D721Med (cell line): ENCODE data around the gene RAPGEF3.

ENCODE experiments used
- DNase-seq: peaks from one replicate; pipeline ENCODE4 v3.0.0; 2011; ENCODE audit warnings: low spot score; ENCODE audit not compliant: insufficient read length
- FAIRE-seq: peaks from 2 replicates; lab custom pipeline; 2011; peaks lifted over from hg19 to GRCh38; lab: Jason Lieb, UNC
- TF ChIP-seq, protein P1 (sequence below): IDR thresholded peaks from 2 replicates; pipeline ENCODE4 v1.5.1; 2012; ENCODE audit warnings: mild to moderate bottlenecking, control low read depth; ENCODE audit not compliant: insufficient read depth; ENCODE audit errors: missing control alignments

Gene RAPGEF3

GRCh38 chr12:47770086-47770726 is 11.5 kb upstream of the RAPGEF3 start:
- no peak for DNase-seq
- no peak for FAIRE-seq
- TF ChIP-seq, protein P1, sequence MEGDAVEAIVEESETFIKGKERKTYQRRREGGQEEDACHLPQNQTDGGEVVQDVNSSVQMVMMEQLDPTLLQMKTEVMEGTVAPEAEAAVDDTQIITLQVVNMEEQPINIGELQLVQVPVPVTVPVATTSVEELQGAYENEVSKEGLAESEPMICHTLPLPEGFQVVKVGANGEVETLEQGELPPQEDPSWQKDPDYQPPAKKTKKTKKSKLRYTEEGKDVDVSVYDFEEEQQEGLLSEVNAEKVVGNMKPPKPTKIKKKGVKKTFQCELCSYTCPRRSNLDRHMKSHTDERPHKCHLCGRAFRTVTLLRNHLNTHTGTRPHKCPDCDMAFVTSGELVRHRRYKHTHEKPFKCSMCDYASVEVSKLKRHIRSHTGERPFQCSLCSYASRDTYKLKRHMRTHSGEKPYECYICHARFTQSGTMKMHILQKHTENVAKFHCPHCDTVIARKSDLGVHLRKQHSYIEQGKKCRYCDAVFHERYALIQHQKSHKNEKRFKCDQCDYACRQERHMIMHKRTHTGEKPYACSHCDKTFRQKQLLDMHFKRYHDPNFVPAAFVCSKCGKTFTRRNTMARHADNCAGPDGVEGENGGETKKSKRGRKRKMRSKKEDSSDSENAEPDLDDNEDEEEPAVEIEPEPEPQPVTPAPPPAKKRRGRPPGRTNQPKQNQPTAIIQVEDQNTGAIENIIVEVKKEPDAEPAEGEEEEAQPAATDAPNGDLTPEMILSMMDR, result no peak

DNA sequence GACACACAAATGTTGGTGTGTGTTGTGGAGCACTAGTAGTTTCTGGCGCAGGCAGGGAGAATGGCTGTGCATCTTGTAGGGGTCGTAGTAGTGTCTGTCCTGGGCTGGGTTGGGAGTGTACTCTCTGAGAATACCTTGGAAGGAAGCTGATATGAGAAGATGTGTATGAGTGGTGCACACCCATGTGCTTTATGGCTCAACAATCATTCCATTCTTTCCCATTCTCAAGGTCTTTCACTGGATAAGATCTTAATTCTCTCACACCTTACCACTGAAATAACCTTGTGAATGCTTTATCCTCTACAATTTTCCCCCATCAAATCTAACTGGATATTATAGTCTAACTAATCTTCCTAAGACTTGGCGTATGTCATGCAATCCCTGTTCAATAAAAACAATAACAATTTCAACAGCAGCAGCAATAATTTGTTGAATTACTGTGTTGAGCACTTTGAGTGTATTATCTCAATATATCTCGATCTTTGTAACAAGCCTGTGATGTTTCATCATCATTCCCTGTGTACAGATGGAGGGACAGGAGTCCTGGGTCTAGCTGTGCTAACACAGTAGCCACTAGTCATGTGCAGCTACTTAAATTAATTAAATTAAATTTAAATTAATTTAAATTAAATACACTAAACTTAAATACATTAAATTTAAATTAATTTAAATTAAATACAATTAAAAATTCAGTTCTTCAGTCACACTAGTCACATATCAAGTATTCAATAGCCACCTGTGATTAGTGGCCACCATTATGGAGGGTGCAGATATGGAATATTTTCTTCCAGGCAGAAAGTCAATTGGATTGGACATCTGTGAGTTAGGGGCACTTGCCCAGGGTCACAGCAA is 10.8 kb upstream of the RAPGEF3 start:
- TF ChIP-seq, protein P1, result no peak
- DNase-seq (no peak), FAIRE-seq (no peak)

GRCh38 chr12:47768323-47768811 is 9.7 kb upstream of the RAPGEF3 start:
- DNase-seq (no peak), FAIRE-seq (no peak)
- TF ChIP-seq, protein P1, result no peak

DNA sequence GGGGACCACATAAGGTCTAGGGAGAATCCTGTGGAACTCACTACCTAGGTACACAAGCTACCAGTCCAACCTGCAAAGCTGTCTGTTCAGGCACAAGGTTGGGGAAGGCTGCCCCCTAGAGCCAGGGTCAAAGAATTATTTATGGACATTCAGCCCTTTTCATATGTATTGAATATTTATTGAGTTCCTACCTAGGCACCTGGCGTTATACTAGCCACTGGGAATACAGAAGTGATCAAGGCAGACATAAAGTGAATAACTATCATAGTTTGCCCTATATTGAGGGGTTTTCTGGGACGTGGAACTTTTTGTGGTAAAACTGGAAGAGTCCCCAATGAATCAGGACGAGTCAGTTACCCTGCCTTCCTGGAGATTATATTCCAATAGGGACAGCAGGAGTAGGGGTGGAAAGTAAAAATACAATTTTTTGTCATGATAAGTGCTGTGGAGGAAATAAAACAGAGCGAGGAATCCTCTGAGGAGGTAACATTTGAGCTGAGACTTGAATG is 8.6 kb upstream of the RAPGEF3 start:
- FAIRE-seq (no peak), DNase-seq (peak; percentile 60)
- TF ChIP-seq, protein P1, result peak; percentile 52

DNA sequence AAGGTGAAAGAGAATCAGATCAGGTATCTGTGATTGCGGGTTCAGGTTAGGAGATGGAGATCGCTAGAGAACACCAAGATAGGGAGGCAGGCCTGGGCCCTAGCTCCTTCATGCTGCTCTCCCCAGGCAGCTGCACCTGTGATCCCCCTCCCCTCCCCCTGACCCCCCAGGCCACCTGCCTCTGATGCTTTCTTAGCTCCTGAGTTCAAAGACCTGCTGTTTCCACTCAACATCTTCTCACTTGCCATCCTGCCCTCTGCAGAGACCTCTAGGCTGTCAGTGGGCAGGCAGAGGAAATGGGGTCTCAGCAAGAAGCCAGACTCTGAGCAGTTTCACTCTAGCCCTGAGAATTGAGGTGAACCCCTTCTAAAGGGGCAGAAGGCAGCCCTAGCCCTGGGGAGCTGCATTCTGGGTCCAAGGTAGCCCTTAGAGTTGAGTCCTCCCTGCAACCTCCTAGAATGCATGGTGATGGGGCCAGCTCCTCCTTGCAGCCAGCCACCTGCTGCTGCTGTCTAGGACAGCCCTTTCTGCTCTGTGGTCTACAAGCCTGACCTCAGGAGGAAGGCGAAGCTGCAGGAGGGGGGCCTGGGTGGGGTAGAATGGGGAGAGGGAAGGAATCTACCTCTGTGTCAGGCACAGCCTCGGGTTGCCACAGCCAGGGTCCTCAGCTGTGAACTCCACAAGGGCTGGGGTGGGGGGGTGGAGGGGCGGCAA is 8.0 kb upstream of the RAPGEF3 start:
- TF ChIP-seq, protein P1, result no peak
- no peak for DNase-seq
- no peak for FAIRE-seq

GRCh38 chr12:47763481-47764346 is 5.0 kb upstream of the RAPGEF3 start:
- no peak for DNase-seq
- TF ChIP-seq, protein P1, result no peak
- FAIRE-seq, result no peak
